ENCODE results near the gene MYNN.

GRCh38 chr3:169838511-169839030, 65.4 kb downstream of the MYNN start:
- TF ChIP-seq CTCF (IDR thresholded peaks at IDR 0.05) (no peak), POLR2A (IDR thresholded peaks at IDR 0.05) (no peak)
